Esophagus squamous epithelium (tissue), 5 donors: ENCODE results near the gene WFIKKN1. TPM values are rescaled to one million over a fixed set of nuclear protein-coding genes. Genes with fewer than 3 reads are reported as not detected.

Source experiments
- DNase-seq: peaks from one replicate; lab custom pipeline; 2025; lab: John Stamatoyannopoulos, UW
- H3K27ac ChIP-seq, 4 donors: fragments of 200-600 bp; sonication (generic); one replicate each; pipeline ENCODE4 v1.5.1; 2016 to 2019; ENCODE audit warnings: mild to moderate bottlenecking in 1 of 4
- H3K27me3 ChIP-seq, 4 donors: fragments of 200-600 bp; sonication (generic); 1 replicate in 3 of 4; 2 replicates in 1 of 4; pipeline versions ENCODE4 v1.5.1 to v1.6.0; 2017 to 2021; ENCODE audit warnings: antibody characterized with exemption in 1 of 4
- H3K36me3 ChIP-seq, 3 donors: fragments of 200-600 bp; sonication (generic); one replicate each; pipeline ENCODE4 v1.5.1; 2016 to 2019
- H3K4me1 ChIP-seq, 3 donors: fragments of 200-600 bp; sonication (generic); one replicate each; pipeline ENCODE4 v1.5.1; 2017 to 2019
- H3K4me3 ChIP-seq, 4 donors: fragments of 200-600 bp; sonication (generic); 1 replicate in 3 of 4; 2 replicates in 1 of 4; pipeline ENCODE4 v1.5.1; 2016 to 2019; ENCODE audit warnings: mild to moderate bottlenecking in 2 of 4, moderate library complexity in 1 of 4
- H3K9me3 ChIP-seq, 3 donors: fragments of 200-600 bp; sonication (generic); one replicate each; pipeline ENCODE4 v1.5.1; 2016 to 2019
- CTCF ChIP-seq, 6 experiments: fragments of 450-650 bp in 4 of 6; fragments of 200-600 bp in 2 of 6; sonication (generic) in 2 of 6; IDR thresholded peaks; one replicate each; pipeline ENCODE4 v1.5.1; 2016 to 2019; ENCODE audit warnings: antibody characterized with exemption in 6 of 6, mild to moderate bottlenecking in 4 of 6, moderate library complexity in 4 of 6
- POLR2A ChIP-seq, 4 donors: fragments of 450-650 bp; IDR thresholded peaks; one replicate each; pipeline ENCODE4 v1.6.1; 2017; ENCODE audit warnings: antibody characterized with exemption in 4 of 4, mild to moderate bottlenecking in 4 of 4, moderate library complexity in 3 of 4
- WGBS, 2 donors: methylation state at CpG; one replicate each; pipeline ENCODE4 v1.1.5; 2018; 5-methylcytosine and 5-hydroxymethylcytosine counted together
- intact Hi-C: fragments of 100-400 bp; cut with DNase I; formaldehyde crosslinking; loops from one replicate; pipeline ENCODE4 v1.15.0; 2022
- total RNA-seq, 4 donors: library from RNA; depleted of rRNA; stranded (reverse); fragments of >200 nt; gene quantifications; one replicate each; pipeline ENCODE4 v1.1.0, GENCODE V29; 2016
- donor health status: DM: yes; HTN: yes; CAD: no.

Gene WFIKKN1
- total RNA-seq, 4 donors from 2014 or later = under 0.01 to 1.8 (median 0.29) TPM

GRCh38 chr16:658679-659571, 28.1 kb downstream of the WFIKKN1 start:
- intact Hi-C loops = no loop called here
- no peaks in the 10 kb centered on the region for H3K27me3 ChIP-seq
- H3K27ac ChIP-seq = no peak overlapping the region
- H3K36me3 ChIP-seq = peaks cover 0 to 57% (median 5%) of the 10 kb centered on the region in 3 donors
- DNase-seq = no peak
- peaks cover 10 to 18% (median 13%) of the 10 kb centered on the region in 3 donors for H3K4me1 ChIP-seq
- H3K9me3 ChIP-seq = no peaks in the 10 kb centered on the region
- TF ChIP-seq POLR2A (IDR thresholded peaks at IDR 0.05) (no peak), CTCF (IDR thresholded peaks at IDR 0.05) (no peak)
- 77 to 99% methylated on average over 4 to 8 of the region's 35 CpGs for WGBS, 2 donors
- no peak overlapping the region for H3K4me3 ChIP-seq

GRCh38 chr16:659618-660017, 28.8 kb downstream of the WFIKKN1 start:
- intact Hi-C loops = loop anchor here (10.0 kb wide), 1 partner anchor 75 kb away; no protein-coding TSS in a partner anchor
- no peak overlapping the region for H3K27ac ChIP-seq
- peaks cover 10 to 18% (median 13%) of the 10 kb centered on the region in 3 donors for H3K4me1 ChIP-seq
- peaks cover 0 to 54% (median 5%) of the 10 kb centered on the region in 3 donors for H3K36me3 ChIP-seq
- no peaks in the 10 kb centered on the region for H3K27me3 ChIP-seq
- TF ChIP-seq POLR2A (IDR thresholded peaks at IDR 0.05) = no peak
- no peak for TF ChIP-seq CTCF (IDR thresholded peaks at IDR 0.05)
- no peak overlapping the region for H3K4me3 ChIP-seq
- DNase-seq = no peak
- 92% methylated on average over 13 of the region's 20 CpGs; no CpG with 5 or more reads in 1 of the 2 donors for WGBS, 2 donors
- H3K9me3 ChIP-seq = no peaks in the 10 kb centered on the region

GRCh38 chr16:660132-660458, 29.3 kb downstream of the WFIKKN1 start:
- intact Hi-C loops = loop anchor here (10.0 kb wide), 1 partner anchor 75 kb away; no protein-coding TSS in a partner anchor
- H3K9me3 ChIP-seq = no peaks in the 10 kb centered on the region
- no peaks in the 10 kb centered on the region for H3K27me3 ChIP-seq
- TF ChIP-seq CTCF (IDR thresholded peaks at IDR 0.05) (no peak), POLR2A (IDR thresholded peaks at IDR 0.05) (no peak)
- H3K27ac ChIP-seq = peak overlapping the region; percentile 49 to 88 (median 67)
- peak overlapping the region in 2 of 4 donors; percentile 25 to 59 for H3K4me3 ChIP-seq
- peaks cover 0 to 49% (median 5%) of the 10 kb centered on the region in 3 donors for H3K36me3 ChIP-seq
- H3K4me1 ChIP-seq = peaks cover 10 to 18% (median 13%) of the 10 kb centered on the region in 3 donors
- 67% methylated on average over 4 of the region's 6 CpGs; no CpG with 5 or more reads in 1 of the 2 donors for WGBS, 2 donors
- DNase-seq = no peak

GRCh38 chr16:660459-661183, 29.8 kb downstream of the WFIKKN1 start:
- TF ChIP-seq POLR2A (IDR thresholded peaks at IDR 0.05) (peak in 1 of 4 donors; percentile 20), CTCF (IDR thresholded peaks at IDR 0.05) (peak in 5 of 6 experiments; percentile 37 to 64 (median 54))
- DNase-seq = no peak
- Histone ChIP-seq H3K36me3 (peaks cover 0 to 44% (median 5%) of the 10 kb centered on the region in 3 donors), H3K4me1 (peaks cover 10 to 18% (median 13%) of the 10 kb centered on the region in 3 donors), H3K27me3 (no peaks in the 10 kb centered on the region), H3K9me3 (no peaks in the 10 kb centered on the region), H3K4me3 (peak overlapping the region in 3 of 4 donors; percentile 25 to 59 (median 27)), H3K27ac (peak overlapping the region; percentile 49 to 88 (median 67))
- 39% methylated on average over 6 of the region's 43 CpGs; no CpG with 5 or more reads in 1 of the 2 donors for WGBS, 2 donors
- intact Hi-C loops = loop anchor here (10.0 kb wide), 1 partner anchor 76 kb away; no protein-coding TSS in a partner anchor
